Neuronal stem cell (in vitro differentiated cells): ENCODE data around the gene FATE1.

Experiments used
- DNase-seq: peaks from one replicate; pipeline ENCODE4 v3.0.0-alpha.2; 2013; ENCODE audit warnings: low spot score
- H2AFZ ChIP-seq: one replicate; pipeline ENCODE4 v1.6.1; 2013; ENCODE audit warnings: mild to moderate bottlenecking, low read length, inconsistent platforms
- H2AK5ac ChIP-seq: 2 replicates; pipeline ENCODE4 v1.6.1; 2013; ENCODE audit warnings: low read depth, mild to moderate bottlenecking, inconsistent platforms, low read length, moderate library complexity, mixed read lengths
- H2BK120ac ChIP-seq: 2 replicates; pipeline ENCODE4 v1.6.1; 2013; ENCODE audit warnings: low read depth, mild to moderate bottlenecking, inconsistent platforms, low read length, moderate library complexity, mixed read lengths
- H2BK12ac ChIP-seq: one replicate; pipeline ENCODE4 v1.6.1; 2013; ENCODE audit warnings: low read length, inconsistent platforms
- H2BK15ac ChIP-seq: 2 replicates; pipeline ENCODE4 v1.6.1; 2013; ENCODE audit warnings: mild to moderate bottlenecking, low read length, inconsistent platforms, mixed read lengths
- H2BK5ac ChIP-seq: one replicate; pipeline ENCODE4 v1.6.1; 2013; ENCODE audit warnings: inconsistent platforms, mild to moderate bottlenecking, low read length, moderate library complexity
- H3K14ac ChIP-seq: one replicate; pipeline ENCODE4 v1.6.1; 2013; ENCODE audit warnings: low read length, inconsistent platforms
- H3K18ac ChIP-seq: 2 replicates; pipeline ENCODE4 v1.6.1; 2013; ENCODE audit warnings: low read length, inconsistent platforms
- H3K23ac ChIP-seq: 2 replicates; pipeline ENCODE4 v1.6.1; 2013; ENCODE audit warnings: low read depth, mild to moderate bottlenecking, mixed read lengths, low read length, inconsistent platforms; ENCODE audit not compliant: poor library complexity
- H3K27ac ChIP-seq: replicated peaks from 3 replicates; pipeline ENCODE4 v1.5.1; 2013; ENCODE audit warnings: low read length, inconsistent platforms
- H3K27me3 ChIP-seq, 3 experiments: 2 replicates each; pipeline ENCODE4 v1.6.1; 2013; ENCODE audit warnings: low read length in 3 of 3, mild to moderate bottlenecking in 2 of 3, inconsistent platforms in 1 of 3, low read depth in 1 of 3, mixed read lengths in 1 of 3, moderate library complexity in 1 of 3; ENCODE audit not compliant: control insufficient read depth in 3 of 3, insufficient read depth in 3 of 3
- H3K36me3 ChIP-seq, 2 donors: replicated peaks in 1 of 2; 2 replicates each; pipeline ENCODE4 v1.6.1; 2013; ENCODE audit warnings: low read length in 2 of 2; ENCODE audit not compliant: control insufficient read depth in 2 of 2, insufficient read depth in 2 of 2
- H3K4ac ChIP-seq: 2 replicates; pipeline ENCODE4 v1.6.1; 2013; ENCODE audit warnings: inconsistent platforms, mild to moderate bottlenecking, low read length, moderate library complexity
- H3K4me1 ChIP-seq, 2 donors: 1 replicate in 1 of 2; 2 replicates in 1 of 2; pipeline ENCODE4 v1.6.1; 2013; ENCODE audit warnings: low read length in 2 of 2, low read depth in 1 of 2; ENCODE audit not compliant: control insufficient read depth in 2 of 2, insufficient read depth in 1 of 2
- H3K4me2 ChIP-seq: one replicate; pipeline ENCODE4 v1.6.1; 2013; ENCODE audit warnings: mild to moderate bottlenecking, low read length, inconsistent platforms; ENCODE audit not compliant: insufficient read depth, poor library complexity, severe bottlenecking
- H3K4me3 ChIP-seq, 2 donors: 2 replicates each; pipeline ENCODE4 v1.5.1; 2013; ENCODE audit warnings: low read length in 2 of 2, mild to moderate bottlenecking in 2 of 2, inconsistent platforms in 1 of 2, moderate library complexity in 1 of 2
- H3K79me1 ChIP-seq: one replicate; pipeline ENCODE4 v1.6.1; 2013; ENCODE audit warnings: low read depth, mild to moderate bottlenecking, inconsistent platforms, low read length, moderate library complexity
- H3K9ac ChIP-seq: one replicate; pipeline ENCODE4 v1.6.1; 2013; ENCODE audit warnings: mild to moderate bottlenecking, low read depth, low read length, inconsistent platforms; ENCODE audit not compliant: poor library complexity
- H3K9me3 ChIP-seq, 2 donors: replicated peaks in 1 of 2; 2 replicates each; pipeline versions ENCODE3 to v1.6.1; 2013; ENCODE audit warnings: low read length in 2 of 2, mild to moderate bottlenecking in 2 of 2, inconsistent platforms in 1 of 2, low read depth in 1 of 2, mixed read lengths in 1 of 2, moderate library complexity in 1 of 2; ENCODE audit not compliant: control insufficient read depth in 2 of 2, insufficient read depth in 1 of 2
- H4K8ac ChIP-seq: one replicate; pipeline ENCODE4 v1.6.1; 2013; ENCODE audit warnings: low read depth, mild to moderate bottlenecking, inconsistent platforms, low read length, moderate library complexity
- H4K91ac ChIP-seq: one replicate; pipeline ENCODE4 v1.6.1; 2013; ENCODE audit warnings: low read length, low read depth, mild to moderate bottlenecking, inconsistent platforms; ENCODE audit not compliant: poor library complexity
- WGBS, 2 donors: extraction: QIAGEN DNeasy Blood & Tissue Kit; methylation state at CpG; one replicate each; pipeline ENCODE4 v1.1.7; 2013; ENCODE audit warnings: missing lambda C conversion rate in 2 of 2, mixed read lengths in 1 of 2; ENCODE audit not compliant: insufficient read length in 2 of 2, insufficient replicate concordance in 1 of 2; ENCODE audit errors: extremely low coverage in 2 of 2; 5-methylcytosine and 5-hydroxymethylcytosine counted together

The FATE1 gene

DNA sequence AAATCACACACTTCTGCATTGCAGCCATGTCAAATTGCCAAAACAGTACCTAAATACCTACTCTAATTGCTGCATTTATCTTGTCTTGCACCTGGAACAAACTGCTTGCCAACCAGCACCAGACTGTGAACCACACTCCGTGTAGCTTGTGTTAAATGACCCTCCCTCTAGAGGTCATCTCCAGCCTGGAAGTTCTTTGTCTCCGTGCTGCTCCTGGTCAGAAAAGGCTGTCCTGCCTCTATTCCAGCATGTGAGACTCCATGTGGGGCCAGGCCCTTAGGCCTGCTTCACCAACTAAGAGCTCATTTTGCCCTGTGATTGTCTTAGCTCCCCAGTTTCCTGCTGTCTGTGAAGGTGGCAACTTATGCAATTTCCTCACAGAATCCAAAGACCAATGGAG, 47.0 kb downstream of the FATE1 start:
- Histone ChIP-seq H3K4me2 (no peak overlapping the region), H3K9ac (no peak overlapping the region), H2BK12ac (no peak overlapping the region), H3K4me1 (no peaks in the 10 kb centered on the region), H3K18ac (no peak overlapping the region), H3K9me3 (no peaks in the 10 kb centered on the region), H3K4me3 (no peak overlapping the region), H2BK15ac (no peak overlapping the region), H2BK120ac (no peak overlapping the region), H2AFZ (no peak overlapping the region), H3K36me3 (no peaks in the 10 kb centered on the region), H3K79me1 (no peaks in the 10 kb centered on the region), H3K23ac (no peak overlapping the region), H3K27me3 (peaks cover 0 to 2% (median 0%) of the 10 kb centered on the region in 3 experiments), H4K91ac (no peak overlapping the region), H2BK5ac (no peak overlapping the region), H3K4ac (no peak overlapping the region), H3K14ac (no peak overlapping the region), H4K8ac (no peak overlapping the region), H3K27ac (no peak overlapping the region), H2AK5ac (no peak overlapping the region)
- DNase-seq: no peak
- no CpG with 5 or more reads among the region's 2 CpGs for WGBS, 2 donors

DNA sequence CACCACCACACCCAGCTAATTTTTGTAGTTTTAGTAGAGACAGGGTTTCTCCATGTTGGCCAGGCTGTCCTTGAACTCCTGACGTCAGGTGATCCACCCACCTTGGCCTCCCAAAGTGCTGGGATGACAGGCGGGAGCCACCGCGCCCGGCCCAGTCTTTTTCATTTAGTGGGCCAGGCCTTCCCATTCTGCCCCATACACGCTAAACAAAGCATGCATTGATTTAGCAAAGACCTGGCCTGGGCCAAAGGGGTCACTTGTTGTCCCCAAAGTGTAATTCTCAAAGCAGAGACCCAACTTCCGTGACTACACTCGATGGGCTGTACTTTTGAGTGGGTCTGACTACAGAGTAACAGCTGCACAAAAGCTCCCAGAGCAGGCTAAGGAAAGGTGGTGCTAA, 47.9 kb downstream of the FATE1 start:
- H3K4me1 ChIP-seq: no peaks in the 10 kb centered on the region
- H2AFZ ChIP-seq: no peak overlapping the region
- H2BK120ac ChIP-seq: no peak overlapping the region
- no peak overlapping the region for H3K9ac ChIP-seq
- no peaks in the 10 kb centered on the region for H3K79me1 ChIP-seq
- no peak overlapping the region for H4K8ac ChIP-seq
- no peak overlapping the region for H2BK15ac ChIP-seq
- no peak overlapping the region for H3K27ac ChIP-seq
- no peaks in the 10 kb centered on the region for H3K36me3 ChIP-seq
- no peak overlapping the region for H3K18ac ChIP-seq
- H3K23ac ChIP-seq: no peak overlapping the region
- H3K9me3 ChIP-seq: no peaks in the 10 kb centered on the region
- no peak overlapping the region for H3K4me3 ChIP-seq
- no peak overlapping the region for H3K4me2 ChIP-seq
- H3K27me3 ChIP-seq: no peaks in the 10 kb centered on the region
- no peak overlapping the region for H2BK12ac ChIP-seq
- H3K14ac ChIP-seq: no peak overlapping the region
- no peak overlapping the region for H2AK5ac ChIP-seq
- DNase-seq: no peak
- H2BK5ac ChIP-seq: no peak overlapping the region
- WGBS, 2 donors: no CpG with 5 or more reads among the region's 8 CpGs
- H4K91ac ChIP-seq: no peak overlapping the region
- H3K4ac ChIP-seq: no peak overlapping the region

DNA sequence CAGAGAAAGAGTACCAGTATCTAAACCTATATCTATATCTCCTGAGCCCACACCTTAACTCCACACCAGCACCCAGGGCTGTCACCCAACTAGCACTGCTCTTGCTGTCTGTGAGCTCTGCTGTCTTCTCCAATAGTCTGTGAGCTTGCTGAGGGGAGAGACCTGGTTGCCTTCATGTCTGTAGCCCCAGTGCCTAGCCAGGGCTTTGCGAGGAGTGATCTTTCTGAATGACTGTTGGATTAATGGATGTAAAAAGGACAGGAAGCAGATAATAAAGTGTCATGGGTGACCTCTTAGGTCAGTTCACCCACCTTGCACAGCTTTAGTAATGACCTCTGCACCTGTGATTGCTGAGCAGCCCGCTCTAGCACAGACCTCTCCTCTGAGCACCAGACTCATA, 49.2 kb downstream of the FATE1 start:
- Histone ChIP-seq H3K14ac (no peak overlapping the region), H2BK120ac (no peak overlapping the region), H2AFZ (no peak overlapping the region), H3K9me3 (no peaks in the 10 kb centered on the region), H3K4me3 (no peak overlapping the region), H3K9ac (no peak overlapping the region), H2BK15ac (no peak overlapping the region), H3K4me2 (no peak overlapping the region), H3K27me3 (no peaks in the 10 kb centered on the region), H3K4ac (no peak overlapping the region), H2BK5ac (no peak overlapping the region), H2AK5ac (no peak overlapping the region), H3K23ac (no peak overlapping the region), H3K27ac (no peak overlapping the region), H3K36me3 (no peaks in the 10 kb centered on the region), H2BK12ac (no peak overlapping the region), H3K79me1 (no peaks in the 10 kb centered on the region), H4K8ac (no peak overlapping the region), H3K18ac (no peak overlapping the region), H4K91ac (no peak overlapping the region), H3K4me1 (no peaks in the 10 kb centered on the region)
- no CpG with 5 or more reads among the region's 2 CpGs for WGBS, 2 donors
- DNase-seq: no peak

DNA sequence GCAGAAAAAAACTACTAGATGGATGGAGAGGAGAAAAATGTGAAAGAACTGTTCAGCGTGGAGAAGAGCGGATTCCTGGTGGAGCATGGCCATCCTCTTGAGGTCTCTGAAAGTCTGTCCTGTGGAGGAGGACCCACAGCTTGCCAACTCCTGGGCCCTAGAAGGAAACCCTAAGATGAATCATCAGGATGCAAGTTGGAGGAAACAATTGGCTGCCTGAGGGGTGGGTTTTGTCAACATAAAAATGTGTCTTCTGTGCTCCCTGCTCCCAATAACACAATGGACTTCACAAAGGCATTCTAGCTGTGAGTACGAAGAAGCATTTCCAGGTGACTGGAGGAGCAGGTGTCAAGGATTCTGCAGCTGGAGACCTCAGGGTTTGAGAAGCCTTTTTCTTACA, 55.9 kb downstream of the FATE1 start:
- Histone ChIP-seq H3K23ac (no peak overlapping the region), H3K4ac (no peak overlapping the region), H2AK5ac (no peak overlapping the region), H2BK5ac (no peak overlapping the region), H2BK120ac (no peak overlapping the region), H3K27me3 (peaks cover 0 to 10% (median 0%) of the 10 kb centered on the region in 3 experiments), H3K4me1 (no peaks in the 10 kb centered on the region), H3K4me2 (no peak overlapping the region), H3K4me3 (no peak overlapping the region), H3K9me3 (no peaks in the 10 kb centered on the region), H2AFZ (no peak overlapping the region), H3K9ac (no peak overlapping the region), H3K14ac (no peak overlapping the region), H3K36me3 (no peaks in the 10 kb centered on the region), H2BK15ac (no peak overlapping the region), H3K79me1 (no peaks in the 10 kb centered on the region), H3K27ac (no peak overlapping the region), H2BK12ac (no peak overlapping the region), H4K8ac (no peak overlapping the region), H3K18ac (no peak overlapping the region), H4K91ac (no peak overlapping the region)
- no CpG with 5 or more reads among the region's 3 CpGs for WGBS, 2 donors
- DNase-seq: no peak
